GM23338 (cell line): Measurements from ENCODE around the gene AP1S3. TPM values are rescaled to one million over a fixed set of nuclear protein-coding genes. Genes with fewer than 3 reads are reported as not detected.

Source experiments
- ATAC-seq: fragments of 200-7000 bp; cut with Tn5 transposase; 3 replicates; pipeline ENCODE4 v1.9.1; 2020
- DNase-seq: peaks from one replicate; pipeline ENCODE4 v3.0.0-alpha.2; 2015; ENCODE audit warnings: low spot score
- H2AFZ ChIP-seq: fragments of 200-600 bp; sonication (generic); 2 replicates; pipeline ENCODE4 v1.8.0; 2016; ENCODE audit warnings: antibody characterized with exemption, mild to moderate bottlenecking, moderate library complexity
- H3F3A ChIP-seq: fragments of 200-600 bp; sonication (generic); replicated peaks from 2 replicates; pipeline ENCODE4 v1.8.0; 2017; ENCODE audit warnings: antibody characterized with exemption, mixed run types, low read depth
- H3K27ac ChIP-seq: fragments of 200-600 bp; sonication (generic); 2 replicates; pipeline ENCODE4 v1.6.1; 2016; ENCODE audit warnings: low read depth
- H3K27me3 ChIP-seq: fragments of 200-600 bp; sonication (generic); 2 replicates; pipeline ENCODE4 v1.8.0; 2016; ENCODE audit warnings: mild to moderate bottlenecking, mixed run types, moderate library complexity; ENCODE audit not compliant: insufficient read depth
- H3K36me3 ChIP-seq: fragments of 200-600 bp; sonication (generic); 2 replicates; pipeline ENCODE4 v1.8.0; 2016; ENCODE audit warnings: mild to moderate bottlenecking; ENCODE audit not compliant: insufficient read depth
- H3K4me1 ChIP-seq: fragments of 200-600 bp; sonication (generic); 2 replicates; pipeline ENCODE4 v1.8.0; 2016; ENCODE audit warnings: mild to moderate bottlenecking, moderate library complexity; ENCODE audit not compliant: insufficient read depth
- H3K4me2 ChIP-seq: fragments of 200-600 bp; sonication (generic); 2 replicates; pipeline ENCODE4 v1.7.1; 2017; ENCODE audit warnings: mixed run types
- H3K4me3 ChIP-seq: fragments of 200-600 bp; sonication (generic); 2 replicates; pipeline ENCODE4 v1.6.1; 2016; ENCODE audit warnings: mixed run types
- H3K79me2 ChIP-seq: fragments of 200-600 bp; sonication (generic); replicated peaks from 2 replicates; pipeline ENCODE4 v1.8.0; 2017; ENCODE audit warnings: mild to moderate bottlenecking; ENCODE audit not compliant: insufficient read depth
- H3K9me2 ChIP-seq: fragments of 200-600 bp; sonication (generic); 2 replicates; pipeline ENCODE4 v1.8.0; 2017; ENCODE audit not compliant: insufficient read depth
- H4K20me1 ChIP-seq: fragments of 200-600 bp; sonication (generic); replicated peaks from 2 replicates; pipeline ENCODE4 v1.8.0; 2017; ENCODE audit warnings: mild to moderate bottlenecking; ENCODE audit not compliant: insufficient read depth
- H3K27ac Mint-ChIP-seq: 2 replicates; pipeline ENCODE4 v1.8.0; 2020; ENCODE audit warnings: inconsistent platforms, mild to moderate bottlenecking, moderate library complexity, mixed read lengths
- H3K27me3 Mint-ChIP-seq: 3 replicates; pipeline ENCODE4 v1.8.0; 2022; ENCODE audit warnings: low read depth, mild to moderate bottlenecking, moderate library complexity, mixed read lengths, inconsistent platforms; ENCODE audit not compliant: insufficient read depth, poor library complexity
- H3K36me3 Mint-ChIP-seq: 3 replicates; pipeline ENCODE4 v1.8.0; 2021; ENCODE audit warnings: low read depth, mild to moderate bottlenecking, inconsistent platforms, moderate library complexity, mixed read lengths
- H3K4me1 Mint-ChIP-seq: 3 replicates; pipeline ENCODE4 v1.8.0; 2020; ENCODE audit warnings: mild to moderate bottlenecking, inconsistent platforms, mixed read lengths
- H3K4me3 Mint-ChIP-seq: 3 replicates; pipeline ENCODE4 v1.8.0; 2021; ENCODE audit warnings: moderate library complexity, mild to moderate bottlenecking, inconsistent platforms, mixed read lengths
- H3K9me3 Mint-ChIP-seq: 3 replicates; pipeline ENCODE4 v1.8.0; 2020; ENCODE audit warnings: moderate library complexity, mild to moderate bottlenecking, inconsistent platforms, mixed read lengths
- CTCF ChIP-seq, 2 experiments: fragments of 200-600 bp in 1 of 2; sonication (generic) in 1 of 2; conservative IDR thresholded peaks; 2 replicates each; pipeline versions ENCODE4 v1.5.1 to v1.6.1; 2016 to 2017; ENCODE audit warnings: antibody characterized with exemption in 2 of 2, low read depth in 2 of 2, mild to moderate bottlenecking in 2 of 2, moderate library complexity in 1 of 2
- EZH2 ChIP-seq: fragments of 200-600 bp; sonication (generic); IDR thresholded peaks from one replicate; pipeline ENCODE4 v1.8.0; 2017; ENCODE audit warnings: antibody characterized with exemption, mild to moderate bottlenecking, low read depth; ENCODE audit not compliant: unreplicated experiment
- EZH2phosphoT487 ChIP-seq: fragments of 200-600 bp; sonication (generic); IDR thresholded peaks from one replicate; pipeline ENCODE4 v1.8.1; 2018; ENCODE audit warnings: antibody characterized with exemption; ENCODE audit not compliant: unreplicated experiment
- JUNB ChIP-seq: IDR thresholded peaks from one replicate; pipeline ENCODE4 v1.6.1; 2016; ENCODE audit warnings: antibody characterized with exemption; ENCODE audit not compliant: unreplicated experiment
- NANOG ChIP-seq: IDR thresholded peaks from 2 replicates; pipeline ENCODE4 v1.6.1; 2016; ENCODE audit warnings: antibody characterized with exemption, borderline replicate concordance
- REST ChIP-seq: IDR thresholded peaks from one replicate; pipeline ENCODE4 v1.6.1; 2018; ENCODE audit warnings: antibody characterized with exemption; ENCODE audit not compliant: unreplicated experiment
- STAT1 ChIP-seq: IDR thresholded peaks from one replicate; pipeline ENCODE4 v1.6.1; 2016; ENCODE audit warnings: antibody characterized with exemption; ENCODE audit not compliant: unreplicated experiment
- ZNF114 ChIP-seq: fragments of 250-450 bp; sonication (Bioruptor Pico); IDR thresholded peaks from 2 replicates; pipeline ENCODE4 v1.5.0; 2020; ENCODE audit warnings: mild to moderate bottlenecking, moderate library complexity
- ZNF462 ChIP-seq: fragments of 250-450 bp; sonication (Bioruptor Pico); IDR thresholded peaks from 2 replicates; pipeline ENCODE4 v1.5.0; 2020; ENCODE audit warnings: mild to moderate bottlenecking, moderate library complexity
- polyA plus RNA-seq: library from polyadenylated mRNA; unstranded; fragments of >200 nt; fragmentation: Nextera tagmentation; extraction: Ambion mirVana; gene quantifications from 2 replicates; pipeline ENCODE4 v1.2.1, GENCODE V29; 2016
- total RNA-seq: library from RNA; depleted of rRNA; stranded (reverse); fragments of >200 nt; shearing (Covaris generic); gene quantifications from 2 replicates; pipeline ENCODE4 v1.2.3, GENCODE V29; 2014

The AP1S3 gene
- total and polyA plus RNA-seq, 2 experiments from 2014 or later, result 8.8 to 25.5 TPM

- peaks cover 2% of the 10 kb centered on the region for H3K27me3 Mint-ChIP-seq
- no peak overlapping the region for H2AFZ ChIP-seq
- ATAC-seq, result no peak
- H3K79me2 ChIP-seq, result peaks cover 61% of the 10 kb centered on the region
- H3K27ac Mint-ChIP-seq, result no peak overlapping the region
- no peaks in the 10 kb centered on the region for H3K4me1 ChIP-seq
- no peak for TF ChIP-seq EZH2phosphoT487
- no peak for TF ChIP-seq JUNB
- TF ChIP-seq ZNF114, result no peak
- no peak for TF ChIP-seq STAT1
- TF ChIP-seq CTCF (conservative IDR thresholded peaks at IDR 0.05; ENCODE audit: low read depth in 2 of 2), result no peak
- no peak for TF ChIP-seq EZH2
- TF ChIP-seq REST, result no peak
- no peak for TF ChIP-seq NANOG
- TF ChIP-seq ZNF462 (CRISPR knock-in tag), result no peak
- no peaks in the 10 kb centered on the region for H3K36me3 Mint-ChIP-seq
- no peak overlapping the region for H3K4me3 Mint-ChIP-seq
- no peaks in the 10 kb centered on the region for H3K9me2 ChIP-seq
- no peaks in the 10 kb centered on the region for H3F3A ChIP-seq
- no peaks in the 10 kb centered on the region for H3K9me3 Mint-ChIP-seq
- H3K27ac ChIP-seq, result no peak overlapping the region
- H3K4me3 ChIP-seq, result no peak overlapping the region
- no peaks in the 10 kb centered on the region for H3K36me3 ChIP-seq
- no peak overlapping the region for H3K4me2 ChIP-seq
- 0 out of 2 replicates have a peak, but pooled peaks cover 4% of the 10 kb centered on the region for H4K20me1 ChIP-seq
- no peak for DNase-seq
- peaks cover 2% of the 10 kb centered on the region for H3K4me1 Mint-ChIP-seq
- no peaks in the 10 kb centered on the region for H3K27me3 ChIP-seq
Observed at GRCh38 chr2:223826995-223827394, 10.4 kb downstream of the AP1S3 start.
